IMR-90 (cell line): Measurements from ENCODE around the gene SIT1. TPM values are rescaled to one million over a fixed set of nuclear protein-coding genes. Genes with fewer than 3 reads are reported as not detected.
"Not testable (repeated sequence)": the region's sequence is repeated elsewhere in the genome, so short reads cannot be mapped to it uniquely, and the experiment has no call there.

ENCODE experiments used
- ATAC-seq: fragments of 200-7000 bp; cut with Tn5 transposase; 2 replicates; pipeline ENCODE4 v1.9.1; 2020; ENCODE audit warnings: low read depth, mild to moderate bottlenecking, moderate library complexity
- BruUV-seq: library from RNA; stranded (reverse); fragments of 400-500 nt; replicated peaks from 2 replicates; lab custom pipeline; 2021; lab: Mats Ljungman, UMichigan
- CTCF ChIA-PET: fragments of 300-600 bp; formaldehyde crosslinking; extraction: SDS; loops from one replicate; lab custom pipeline; 2021; ENCODE audit warnings: antibody characterized with exemption; lab: Yijun Ruan, JAX
- POLR2A ChIA-PET: fragments of 300-600 bp; sonication (Branson Sonifier 250); formaldehyde crosslinking; loops from one replicate; lab custom pipeline; 2022; ENCODE audit warnings: antibody characterized with exemption; ENCODE audit not compliant: unreplicated experiment; lab: Charles Lee
- DNase-seq: peaks from one replicate; pipeline ENCODE4 v3.0.0; 2013
- H2AFZ ChIP-seq: replicated peaks from 2 replicates; pipeline ENCODE3; 2013; ENCODE audit warnings: low read length, mild to moderate bottlenecking; ENCODE audit not compliant: poor library complexity
- H2AK5ac ChIP-seq: 2 replicates; pipeline ENCODE4 v1.6.1; 2013; ENCODE audit warnings: low read depth, low read length, inconsistent platforms
- H2AK9ac ChIP-seq: replicated peaks from 2 replicates; pipeline ENCODE3; 2013; ENCODE audit warnings: mild to moderate bottlenecking, low read depth, low read length, moderate library complexity; ENCODE audit not compliant: poor library complexity
- H2BK120ac ChIP-seq: 2 replicates; pipeline ENCODE4 v1.6.1; 2013; ENCODE audit warnings: low read depth, low read length, inconsistent platforms
- H2BK15ac ChIP-seq: 3 replicates; pipeline ENCODE4 v1.6.1; 2013; ENCODE audit warnings: low read depth, low read length, inconsistent platforms
- H2BK20ac ChIP-seq: 2 replicates; pipeline ENCODE4 v1.6.1; 2013; ENCODE audit warnings: low read depth, mild to moderate bottlenecking, inconsistent platforms, low read length, moderate library complexity
- H2BK5ac ChIP-seq: 2 replicates; pipeline ENCODE4 v1.6.1; 2013; ENCODE audit warnings: mild to moderate bottlenecking, low read depth, low read length, inconsistent platforms; ENCODE audit not compliant: poor library complexity, severe bottlenecking
- H3K14ac ChIP-seq: replicated peaks from 2 replicates; pipeline ENCODE4 v1.6.1; 2013; ENCODE audit warnings: low read depth, low read length, inconsistent platforms
- H3K18ac ChIP-seq: 2 replicates; pipeline ENCODE4 v1.6.1; 2013; ENCODE audit warnings: low read depth, low read length, control low read depth
- H3K23ac ChIP-seq: 2 replicates; pipeline ENCODE4 v1.6.1; 2013; ENCODE audit warnings: low read depth, low read length, inconsistent platforms
- H3K27ac ChIP-seq: 2 replicates; pipeline ENCODE4 v1.5.1; 2013; ENCODE audit warnings: mild to moderate bottlenecking, control low read depth, low read length; ENCODE audit not compliant: insufficient read depth
- H3K27me3 ChIP-seq: 2 replicates; pipeline ENCODE4 v1.6.1; 2013; ENCODE audit warnings: low read length; ENCODE audit not compliant: control insufficient read depth, insufficient read depth
- H3K36me3 ChIP-seq: 2 replicates; pipeline ENCODE4 v1.6.1; 2013; ENCODE audit warnings: low read length, mixed read lengths; ENCODE audit not compliant: control insufficient read depth, insufficient read depth
- H3K4ac ChIP-seq: 2 replicates; pipeline ENCODE4 v1.6.1; 2013; ENCODE audit warnings: low read depth, low read length, inconsistent platforms
- H3K4me1 ChIP-seq: 2 replicates; pipeline ENCODE4 v1.6.1; 2013; ENCODE audit warnings: low read length, mixed read lengths; ENCODE audit not compliant: control insufficient read depth, insufficient read depth
- H3K4me2 ChIP-seq: 2 replicates; pipeline ENCODE4 v1.6.1; 2013; ENCODE audit warnings: low read depth, mild to moderate bottlenecking, control low read depth, low read length, moderate library complexity
- H3K4me3 ChIP-seq: 2 replicates; pipeline ENCODE4 v1.5.1; 2013; ENCODE audit warnings: low read depth, mild to moderate bottlenecking, control low read depth, low read length, moderate library complexity; ENCODE audit not compliant: insufficient read depth
- H3K56ac ChIP-seq: 2 replicates; pipeline ENCODE4 v1.6.1; 2013; ENCODE audit warnings: low read length, inconsistent platforms; ENCODE audit not compliant: insufficient read depth; ENCODE audit errors: extremely low read depth
- H3K79me1 ChIP-seq, 2 experiments: 2 replicates each; pipeline ENCODE4 v1.6.1; 2013; ENCODE audit warnings: low read length in 2 of 2, inconsistent platforms in 1 of 2, low read depth in 1 of 2
- H3K9ac ChIP-seq: 2 replicates; pipeline ENCODE4 v1.6.1; 2013; ENCODE audit warnings: low read depth, low read length, control low read depth
- H3K9me1 ChIP-seq: 2 replicates; pipeline ENCODE4 v1.6.1; 2013; ENCODE audit warnings: low read length, inconsistent platforms; ENCODE audit not compliant: insufficient read depth
- H3K9me3 ChIP-seq: 2 replicates; pipeline ENCODE4 v1.6.1; 2013; ENCODE audit warnings: low read length; ENCODE audit not compliant: control insufficient read depth, insufficient read depth
- H4K20me1 ChIP-seq: 2 replicates; pipeline ENCODE4 v1.6.1; 2013; ENCODE audit warnings: low read length, inconsistent platforms; ENCODE audit not compliant: insufficient read depth
- H4K5ac ChIP-seq: 2 replicates; pipeline ENCODE4 v1.6.1; 2013; ENCODE audit warnings: mild to moderate bottlenecking, low read depth, low read length, control low read depth
- H4K8ac ChIP-seq, 2 experiments: 2 replicates each; pipeline ENCODE4 v1.6.1; 2013; ENCODE audit warnings: low read depth in 2 of 2, low read length in 2 of 2, control low read depth in 1 of 2, inconsistent platforms in 1 of 2
- H4K91ac ChIP-seq: 2 replicates; pipeline ENCODE4 v1.6.1; 2013; ENCODE audit warnings: low read depth, low read length, inconsistent platforms; ENCODE audit not compliant: insufficient read depth
- WGBS, 2 experiments: methylation state at CpG; one replicate each; pipeline versions ENCODE4 v1.1.5 to v1.1.7; 2013; ENCODE audit warnings: missing lambda C conversion rate in 2 of 2; ENCODE audit not compliant: insufficient read length in 1 of 2; ENCODE audit errors: extremely low coverage in 2 of 2; 5-methylcytosine and 5-hydroxymethylcytosine counted together
- dilution Hi-C: fragments of 300-500 bp; cut with HindIII; formaldehyde crosslinking; loops from one replicate; pipeline ENCODE4 v1.14.3; 2018; ENCODE audit warnings: low sequenced_read_pairs; ENCODE audit not compliant: unreplicated experiment
- in situ Hi-C: fragments of 300-500 bp; cut with MboI; formaldehyde crosslinking; loops from 3 replicates; pipeline ENCODE4 v1.14.3; 2019; ENCODE audit warnings: low sequenced_read_pairs, inconsistent platforms, mixed read lengths
- intact Hi-C: fragments of 100-400 bp; cut with micrococcal nuclease; formaldehyde crosslinking; loops from 2 replicates; pipeline ENCODE4 v1.10.0; 2022
- polyA plus RNA-seq, 3 experiments: library from polyadenylated mRNA; depleted of rRNA; stranded (reverse); fragments of >200 nt; gene quantifications; 2 replicates each; pipeline ENCODE4 v1.2.3, GENCODE V29; 2012; ENCODE audit warnings: low replicate concordance in 1 of 3
- total RNA-seq: library from RNA; depleted of rRNA; stranded (reverse); fragments of >200 nt; gene quantifications from 2 replicates; pipeline ENCODE4 v1.2.3, GENCODE V29; 2012

Gene SIT1
- total and polyA plus RNA-seq, 2 of the 4 experiments (the other 2 are of a cell fraction): not detected

DNA sequence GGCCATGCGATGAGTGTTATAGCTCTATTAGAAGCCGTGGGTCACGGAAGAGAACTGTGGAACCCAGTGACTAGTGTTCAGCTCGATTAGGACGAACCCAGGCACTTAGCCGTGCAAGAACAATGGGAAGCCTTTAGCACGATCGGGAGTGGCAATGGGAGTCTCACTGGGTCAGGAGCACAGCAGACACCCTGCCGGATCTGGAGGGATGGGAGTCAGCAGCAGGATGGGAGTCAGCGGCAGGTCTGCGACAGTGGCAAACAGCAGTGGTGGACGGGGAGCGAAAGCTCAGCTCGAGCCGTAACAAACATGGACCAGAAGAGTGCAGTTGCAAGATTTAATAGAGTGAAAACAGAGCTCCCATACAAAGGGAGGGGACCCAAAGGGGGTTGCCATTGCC is 10.3 kb downstream of the SIT1 start:
- H2AK5ac ChIP-seq, in situ Hi-C loops, H4K5ac ChIP-seq, dilution Hi-C loops, H3K4ac ChIP-seq, H3K27ac ChIP-seq, H4K91ac ChIP-seq, intact Hi-C loops, CTCF ChIA-PET, H2AK9ac ChIP-seq, H3K27me3 ChIP-seq, H2BK15ac ChIP-seq, H3K4me3 ChIP-seq, DNase-seq, H2BK120ac ChIP-seq, H3K4me1 ChIP-seq, H3K14ac ChIP-seq, H3K36me3 ChIP-seq, H4K20me1 ChIP-seq, H2AFZ ChIP-seq, H2BK5ac ChIP-seq, H3K18ac ChIP-seq, ATAC-seq, POLR2A ChIA-PET, H2BK20ac ChIP-seq, H3K56ac ChIP-seq, H3K9ac ChIP-seq, H3K9me1 ChIP-seq, H3K23ac ChIP-seq, H3K4me2 ChIP-seq, H3K9me3 ChIP-seq, H4K8ac ChIP-seq, BruUV-seq, H3K79me1 ChIP-seq: not testable (repeated sequence)
- WGBS, 2 experiments: 94% methylated on average over 12 of the region's 15 CpGs; no CpG with 5 or more reads in 1 of the 2 experiments
